Dendritic cell treated with granulocyte-macrophage colony-stimulating factor and Interleukin-4, amounts not matched to agents 40 ng/mL and 50 ng/mL, for 4 days (primary cell): Measurements from ENCODE around the gene IGFBP4.
A peak's percentile ranks its signal among the peaks of the same experiment; 100 is the strongest.

ENCODE experiments used
- H3K27ac Mint-ChIP-seq: one replicate; pipeline ENCODE4 v1.8.0; 2022; ENCODE audit warnings: mild to moderate bottlenecking, mixed read lengths
- H3K27me3 Mint-ChIP-seq: one replicate; pipeline ENCODE4 v1.8.0; 2022; ENCODE audit warnings: mild to moderate bottlenecking, mixed read lengths
- H3K36me3 Mint-ChIP-seq: one replicate; pipeline ENCODE4 v1.8.0; 2022; ENCODE audit warnings: low read depth, mixed read lengths
- H3K4me1 Mint-ChIP-seq: one replicate; pipeline ENCODE4 v1.8.0; 2022; ENCODE audit warnings: low read depth, mixed read lengths
- H3K4me3 Mint-ChIP-seq: one replicate; pipeline ENCODE4 v1.8.0; 2022; ENCODE audit warnings: mild to moderate bottlenecking, moderate library complexity, mixed read lengths
- H3K9me3 Mint-ChIP-seq: one replicate; pipeline ENCODE4 v1.8.0; 2022; ENCODE audit warnings: mixed read lengths
- intact Hi-C: fragments of 100-400 bp; cut with micrococcal nuclease; formaldehyde crosslinking; loops from one replicate; pipeline ENCODE4 v1.15.0; 2022

The IGFBP4 gene

DNA sequence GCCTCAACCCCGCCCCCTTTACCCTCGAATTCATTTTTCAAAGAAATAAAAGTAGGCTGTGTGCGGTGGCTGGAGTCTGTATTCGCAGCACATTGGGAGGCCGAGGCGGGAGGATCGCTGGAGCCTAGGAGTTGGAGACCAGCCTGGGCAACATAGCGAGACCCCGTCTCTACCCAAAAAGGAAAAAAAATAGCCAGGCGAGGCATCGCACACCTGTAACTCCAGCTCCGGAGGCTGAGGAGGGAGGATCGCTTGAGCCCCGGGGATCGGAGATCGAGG is 24.9 kb upstream of the IGFBP4 start:
- Mint-ChIP-seq H3K4me3 (peak overlapping the region; percentile 97), H3K4me1 (peaks cover 25% of the 10 kb centered on the region), H3K27ac (peak overlapping the region; percentile 73), H3K9me3 (no peaks in the 10 kb centered on the region), H3K36me3 (peaks cover 6% of the 10 kb centered on the region), H3K27me3 (no peaks in the 10 kb centered on the region)
- intact Hi-C loops, result loop anchor here (5.0 kb wide), 1 partner anchor 216 kb away; no protein-coding TSS in a partner anchor

DNA sequence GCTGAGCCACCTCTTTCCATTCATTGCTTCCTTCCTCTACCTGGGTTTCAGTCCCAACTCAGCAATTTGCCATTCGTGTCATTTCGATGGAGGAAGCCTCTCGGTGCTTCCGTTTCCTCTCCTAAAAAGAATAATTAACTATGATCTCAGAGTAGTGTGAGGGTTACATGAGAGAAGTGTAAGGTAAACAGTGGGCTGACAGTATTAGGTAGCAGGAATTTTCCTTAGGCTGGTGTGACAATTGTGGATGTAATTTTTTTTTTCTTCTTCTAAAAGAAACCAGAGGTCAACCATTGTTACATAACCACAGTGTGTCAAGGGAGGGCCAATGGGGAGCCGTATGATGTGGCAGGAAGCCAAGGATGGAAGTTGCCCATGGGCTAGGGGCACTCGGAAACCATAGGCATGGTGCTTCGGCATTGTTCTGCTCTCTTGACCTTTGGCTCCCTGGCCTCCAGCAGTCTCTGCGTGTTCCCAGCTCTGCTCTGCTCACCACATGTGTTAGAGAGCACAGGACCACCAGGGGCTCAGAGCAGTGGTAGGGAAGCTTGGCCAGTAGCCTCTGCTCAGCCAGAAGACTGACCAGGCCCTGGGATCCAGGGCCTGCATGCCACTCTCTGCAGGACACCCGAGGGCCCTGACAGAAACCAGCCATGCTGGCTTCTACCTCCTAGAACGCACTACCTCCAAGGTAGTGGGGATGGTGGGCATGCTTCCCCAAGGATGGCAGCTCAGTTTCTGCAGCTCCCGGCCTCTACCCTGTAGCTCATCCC is 23.5 kb upstream of the IGFBP4 start:
- no peak overlapping the region for H3K4me3 Mint-ChIP-seq
- no peak overlapping the region for H3K27ac Mint-ChIP-seq
- no peaks in the 10 kb centered on the region for H3K9me3 Mint-ChIP-seq
- H3K4me1 Mint-ChIP-seq, result peaks cover 30% of the 10 kb centered on the region
- peaks cover 6% of the 10 kb centered on the region for H3K36me3 Mint-ChIP-seq
- intact Hi-C loops, result loop anchor here (5.0 kb wide), 1 partner anchor 217 kb away; no protein-coding TSS in a partner anchor
- no peaks in the 10 kb centered on the region for H3K27me3 Mint-ChIP-seq

DNA sequence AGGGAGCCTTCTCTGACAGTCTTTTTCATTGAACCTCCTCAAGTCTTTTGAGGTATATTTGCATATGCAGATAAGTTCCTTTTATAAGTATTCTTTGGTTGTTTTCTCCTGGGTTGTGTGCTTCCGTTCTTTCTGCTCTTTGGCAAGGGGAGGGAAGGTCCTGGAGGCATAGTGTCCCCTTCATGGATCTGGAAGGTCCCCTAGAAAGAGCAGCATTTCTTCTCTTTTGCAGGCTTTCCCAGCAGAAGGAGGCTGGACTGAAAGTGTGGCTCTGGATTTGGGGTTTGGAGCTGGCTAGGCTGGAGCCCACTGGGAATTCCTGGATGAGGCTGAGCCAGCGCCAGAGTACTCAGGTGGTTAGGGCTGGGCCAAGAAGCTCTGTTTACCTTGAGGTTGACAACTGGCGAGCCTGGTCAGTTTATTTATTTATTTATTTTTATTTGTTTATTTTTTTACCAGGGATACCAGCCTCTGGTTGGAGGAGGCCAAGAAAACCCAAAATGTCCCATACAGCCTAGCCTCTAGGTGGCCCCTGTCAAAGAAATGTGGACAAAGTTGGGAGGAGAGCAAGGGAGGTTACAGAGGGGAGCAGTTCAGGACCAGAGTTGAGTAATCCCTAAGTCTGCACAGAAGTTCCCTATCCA is 20.1 kb upstream of the IGFBP4 start:
- intact Hi-C loops, result no loop called here
- Mint-ChIP-seq H3K9me3 (no peaks in the 10 kb centered on the region), H3K27me3 (no peaks in the 10 kb centered on the region), H3K27ac (no peak overlapping the region), H3K4me3 (no peak overlapping the region), H3K36me3 (no peaks in the 10 kb centered on the region), H3K4me1 (peaks cover 23% of the 10 kb centered on the region)

DNA sequence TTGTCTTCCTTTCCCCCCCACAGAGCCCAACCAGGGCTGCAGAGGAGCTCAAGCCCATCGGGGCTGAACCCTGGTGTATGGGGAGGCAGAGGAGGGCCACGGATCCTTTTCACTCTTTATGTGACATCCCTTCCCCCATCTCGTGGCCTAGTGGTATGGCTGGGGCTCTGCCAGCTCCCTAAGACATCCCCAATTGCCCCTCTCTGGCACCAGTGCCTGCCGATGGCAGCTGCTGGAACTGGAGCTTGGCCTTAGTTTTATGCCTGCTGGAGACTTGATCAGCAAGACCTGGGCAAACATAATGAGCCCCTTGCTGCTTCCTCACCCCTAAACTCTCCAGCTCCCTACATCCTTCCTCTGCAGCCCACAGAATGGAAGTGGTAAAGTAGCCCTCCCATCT is 17.5 kb upstream of the IGFBP4 start:
- H3K4me1 Mint-ChIP-seq, result peaks cover 14% of the 10 kb centered on the region
- intact Hi-C loops, result no loop called here

DNA sequence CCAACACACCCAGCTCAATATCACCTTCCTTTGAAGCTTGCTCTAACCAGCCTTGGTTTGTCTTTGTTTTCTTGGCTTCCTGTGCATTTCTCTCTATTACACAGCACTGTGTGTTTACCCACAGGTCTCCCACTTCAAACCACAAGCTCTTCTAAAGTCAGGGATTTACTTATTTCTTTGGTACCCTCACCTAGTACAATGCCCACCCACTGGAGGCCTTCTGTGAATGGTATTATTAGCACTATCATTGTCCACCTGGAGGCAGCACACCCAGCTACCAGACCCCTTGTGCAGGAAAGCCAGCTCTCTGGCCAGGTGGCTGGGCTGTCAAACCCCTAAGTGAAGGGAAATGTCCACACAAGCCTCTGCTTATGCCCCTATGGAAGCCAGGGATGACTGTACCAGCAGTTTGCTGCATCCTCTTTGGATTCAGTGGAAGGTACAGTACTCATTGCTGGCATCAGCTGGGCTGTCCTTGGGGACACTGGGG is 16.2 kb upstream of the IGFBP4 start:
- Mint-ChIP-seq H3K27me3 (no peaks in the 10 kb centered on the region), H3K36me3 (no peaks in the 10 kb centered on the region), H3K4me3 (no peak overlapping the region), H3K27ac (no peak overlapping the region), H3K9me3 (no peaks in the 10 kb centered on the region), H3K4me1 (peaks cover 14% of the 10 kb centered on the region)
- intact Hi-C loops, result no loop called here

More for the DNA sequence above, 17.5 kb upstream of the IGFBP4 start:
- Mint-ChIP-seq H3K9me3 (no peaks in the 10 kb centered on the region), H3K27me3 (no peaks in the 10 kb centered on the region), H3K27ac (no peak overlapping the region), H3K4me3 (no peak overlapping the region), H3K36me3 (no peaks in the 10 kb centered on the region)

DNA sequence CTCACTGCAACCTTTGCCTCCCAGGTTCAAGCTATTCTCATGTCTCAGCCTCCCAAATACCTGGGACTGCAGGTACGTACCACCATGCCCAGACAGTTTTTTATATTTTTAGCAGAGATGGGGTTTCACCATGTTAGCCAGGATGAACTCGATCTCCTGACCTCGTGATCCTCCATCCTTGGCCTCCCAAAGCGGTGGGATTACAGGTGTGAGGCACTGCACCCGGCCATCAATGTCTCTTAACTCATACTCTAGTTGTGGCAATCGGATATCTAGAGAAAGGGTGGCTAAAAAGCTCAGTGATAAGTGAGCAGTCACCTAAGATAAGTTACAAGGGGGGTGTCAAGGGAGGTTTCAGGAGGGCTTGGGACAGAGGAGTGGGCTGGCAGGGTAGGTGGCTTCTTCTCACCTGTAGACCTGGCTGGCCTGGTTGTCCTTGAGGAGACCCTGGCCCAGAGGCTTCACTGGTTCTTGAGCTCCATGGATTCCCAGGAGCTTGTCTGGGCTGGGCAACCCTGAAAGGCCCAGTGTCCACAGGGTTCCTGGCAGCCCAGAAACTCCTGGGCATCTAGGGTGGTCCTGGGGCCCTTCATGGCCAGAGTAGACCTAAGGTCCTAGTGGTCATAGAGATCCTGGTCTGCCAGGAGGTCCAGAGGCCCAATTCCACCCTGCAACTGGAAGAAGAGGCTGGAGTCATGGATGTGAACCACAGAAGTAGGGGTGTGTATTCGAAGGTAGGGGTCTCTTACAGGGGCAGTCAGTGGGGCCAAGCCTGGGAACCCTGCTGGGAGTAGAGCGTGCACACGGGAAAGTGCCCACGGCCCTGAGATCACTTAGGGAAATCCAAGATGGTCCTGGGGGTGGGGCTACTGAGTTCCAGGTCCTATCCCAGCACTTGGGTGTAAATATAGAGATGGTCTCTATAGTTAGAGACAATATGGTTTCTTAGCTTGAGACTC is 12.7 kb upstream of the IGFBP4 start:
- Mint-ChIP-seq H3K4me1 (no peaks in the 10 kb centered on the region), H3K9me3 (no peaks in the 10 kb centered on the region), H3K4me3 (no peak overlapping the region), H3K36me3 (no peaks in the 10 kb centered on the region), H3K27ac (no peak overlapping the region), H3K27me3 (no peaks in the 10 kb centered on the region)
- intact Hi-C loops, result no loop called here

DNA sequence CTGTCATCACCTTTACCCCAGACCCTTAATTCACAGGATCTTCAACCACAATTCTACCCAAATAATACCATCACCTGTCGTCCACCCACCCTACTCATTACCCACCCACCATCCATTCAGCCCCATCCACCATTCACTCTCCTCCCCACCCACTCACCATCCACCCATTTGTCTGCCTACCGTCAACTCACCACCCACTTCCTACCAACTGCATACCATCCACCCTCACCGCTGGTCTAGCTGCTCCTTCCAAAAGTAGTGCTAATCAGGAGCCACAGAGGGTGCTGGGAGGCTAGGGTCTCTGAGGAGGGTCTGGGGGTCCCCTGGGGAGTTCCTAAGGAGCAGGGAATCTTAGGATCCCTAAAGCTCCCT is 12.0 kb upstream of the IGFBP4 start:
- Mint-ChIP-seq H3K9me3 (no peaks in the 10 kb centered on the region), H3K36me3 (no peaks in the 10 kb centered on the region), H3K4me3 (no peak overlapping the region), H3K4me1 (peaks cover 2% of the 10 kb centered on the region), H3K27ac (no peak overlapping the region), H3K27me3 (no peaks in the 10 kb centered on the region)
- intact Hi-C loops, result no loop called here

DNA sequence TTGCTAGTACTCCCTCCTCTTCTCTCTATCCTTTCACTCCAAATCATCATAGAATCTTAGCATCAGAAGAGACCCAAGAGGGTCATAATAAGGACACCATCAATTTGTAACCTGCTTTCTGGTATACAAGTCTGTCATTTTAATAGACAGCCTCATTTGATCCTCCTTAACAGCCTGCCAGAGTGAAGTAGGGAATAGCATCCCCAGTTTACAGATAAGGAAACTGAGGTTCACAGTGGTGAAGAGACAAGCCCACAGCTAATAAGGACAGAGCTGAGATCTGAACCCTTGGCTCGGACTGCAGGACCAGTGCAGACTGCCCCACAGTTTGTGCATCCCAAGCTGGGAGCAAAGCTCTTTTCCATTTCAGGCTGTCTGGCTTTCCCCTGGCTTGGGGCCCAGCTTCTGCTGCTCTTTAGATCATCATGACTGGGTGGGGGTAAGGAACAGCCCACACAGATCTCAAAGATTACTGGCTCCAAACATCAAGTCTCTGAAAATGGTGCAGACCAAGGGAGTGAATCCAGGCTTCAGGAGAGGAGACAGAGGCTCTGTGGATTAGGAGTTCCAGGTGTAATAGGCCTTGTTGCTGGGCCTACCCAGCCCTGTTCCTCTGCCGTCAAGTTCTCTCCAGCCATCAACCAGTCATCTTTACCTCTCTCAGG is 10.3 kb upstream of the IGFBP4 start:
- Mint-ChIP-seq H3K4me3 (no peak overlapping the region), H3K36me3 (no peaks in the 10 kb centered on the region), H3K27ac (no peak overlapping the region), H3K4me1 (peaks cover 18% of the 10 kb centered on the region), H3K9me3 (no peaks in the 10 kb centered on the region), H3K27me3 (no peaks in the 10 kb centered on the region)
- intact Hi-C loops, result no loop called here

DNA sequence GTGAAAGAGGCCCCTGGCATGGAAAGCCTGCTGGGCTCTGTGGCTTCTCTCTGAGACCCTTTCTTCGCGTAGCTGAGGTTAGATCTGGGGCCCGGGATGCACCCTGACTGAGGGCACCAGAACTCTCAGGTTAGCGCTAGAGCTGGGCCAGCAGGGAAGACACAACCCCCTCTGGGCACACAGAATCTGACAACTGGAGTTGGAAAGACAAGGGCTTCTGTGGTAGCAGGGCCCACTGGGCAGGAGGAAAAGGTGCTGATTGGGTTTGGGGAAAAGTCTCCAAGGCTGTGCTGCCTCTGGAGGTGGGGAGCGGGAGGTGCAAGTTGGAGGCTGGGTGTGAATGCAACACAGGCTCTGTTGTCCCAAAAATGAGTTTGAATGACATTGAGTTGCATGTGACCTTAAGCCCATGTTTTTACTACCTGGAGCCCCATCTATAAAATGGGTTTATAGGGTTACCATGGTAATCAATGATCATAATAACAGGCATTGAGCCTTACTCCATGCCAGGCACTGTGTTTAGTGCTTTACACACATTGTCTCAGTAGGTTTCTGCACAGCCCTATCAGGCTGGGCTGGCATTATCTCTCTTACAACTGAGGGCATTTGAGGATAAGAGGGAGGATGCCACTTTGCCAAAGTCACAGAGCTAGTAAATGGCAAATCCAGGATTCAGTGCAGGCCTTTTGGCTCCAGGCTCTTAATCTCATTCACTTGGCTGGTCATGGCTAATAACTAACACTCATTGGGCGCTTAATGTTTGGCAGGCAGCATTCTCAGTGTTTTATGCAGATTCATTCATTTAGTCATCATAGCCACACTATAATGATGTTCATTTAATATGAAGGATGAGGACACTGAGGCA is 9.5 kb upstream of the IGFBP4 start:
- Mint-ChIP-seq H3K27ac (no peak overlapping the region), H3K27me3 (no peaks in the 10 kb centered on the region), H3K36me3 (no peaks in the 10 kb centered on the region), H3K4me1 (peaks cover 18% of the 10 kb centered on the region), H3K9me3 (no peaks in the 10 kb centered on the region), H3K4me3 (no peak overlapping the region)
- intact Hi-C loops, result no loop called here

DNA sequence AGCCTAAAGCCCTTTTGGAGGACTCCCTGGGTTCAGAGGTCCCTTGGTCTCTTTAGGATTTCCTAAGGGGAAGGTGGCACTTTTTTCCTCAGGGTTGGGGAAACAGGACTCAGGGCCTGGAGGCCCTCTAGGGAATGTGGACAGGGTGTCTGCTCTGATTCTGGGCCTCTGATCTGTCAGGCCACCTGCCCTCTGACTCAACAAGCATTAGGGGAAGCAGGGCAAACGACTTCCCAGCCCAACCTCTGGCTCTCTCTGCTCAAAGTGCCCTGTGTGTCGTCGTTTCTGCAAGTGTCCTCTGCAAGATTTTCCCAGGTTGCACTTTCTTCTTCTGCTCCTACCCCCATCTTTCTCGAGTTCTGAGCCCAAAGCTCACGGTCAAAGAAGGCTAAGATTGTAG is 6.6 kb upstream of the IGFBP4 start:
- intact Hi-C loops, result no loop called here
- peaks cover 12% of the 10 kb centered on the region for H3K27me3 Mint-ChIP-seq
- H3K9me3 Mint-ChIP-seq, result no peaks in the 10 kb centered on the region
- H3K36me3 Mint-ChIP-seq, result no peaks in the 10 kb centered on the region
- peaks cover 18% of the 10 kb centered on the region for H3K4me1 Mint-ChIP-seq
- no peak overlapping the region for H3K27ac Mint-ChIP-seq
- no peak overlapping the region for H3K4me3 Mint-ChIP-seq

DNA sequence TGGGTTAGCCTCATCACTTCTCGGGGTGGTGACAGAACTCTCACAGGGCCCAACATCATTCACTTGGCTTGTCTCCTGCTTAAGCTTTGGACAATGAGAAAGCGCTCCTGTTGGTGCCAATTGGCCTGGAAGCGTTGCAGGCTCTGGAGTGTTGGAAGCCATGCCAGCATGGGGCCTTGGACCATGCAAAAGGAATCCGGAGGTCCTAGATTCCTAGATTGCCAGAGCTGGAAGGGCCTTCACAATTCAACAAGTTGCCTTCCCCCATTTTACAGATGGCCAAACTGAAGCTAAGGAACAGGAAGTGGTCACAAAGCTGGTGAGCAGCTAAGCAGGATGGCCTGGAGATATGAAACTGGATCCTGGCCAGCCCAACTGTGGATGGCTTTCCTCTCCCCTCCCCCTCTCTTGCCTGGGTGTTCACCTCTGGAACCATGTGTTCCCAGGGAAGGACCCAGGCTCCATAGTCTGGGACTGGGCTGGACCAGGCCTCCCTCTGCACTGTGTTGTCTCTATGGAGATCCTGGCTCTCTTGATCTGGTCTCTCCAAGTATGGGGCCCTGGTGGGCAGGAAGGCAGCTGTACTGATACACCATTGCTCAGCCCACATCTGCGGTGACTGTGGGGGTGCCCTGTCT is 6.0 kb upstream of the IGFBP4 start:
- H3K9me3 Mint-ChIP-seq, result no peaks in the 10 kb centered on the region
- no peaks in the 10 kb centered on the region for H3K36me3 Mint-ChIP-seq
- no peak overlapping the region for H3K27ac Mint-ChIP-seq
- H3K4me1 Mint-ChIP-seq, result peaks cover 18% of the 10 kb centered on the region
- peaks cover 16% of the 10 kb centered on the region for H3K27me3 Mint-ChIP-seq
- no peak overlapping the region for H3K4me3 Mint-ChIP-seq
- intact Hi-C loops, result no loop called here

DNA sequence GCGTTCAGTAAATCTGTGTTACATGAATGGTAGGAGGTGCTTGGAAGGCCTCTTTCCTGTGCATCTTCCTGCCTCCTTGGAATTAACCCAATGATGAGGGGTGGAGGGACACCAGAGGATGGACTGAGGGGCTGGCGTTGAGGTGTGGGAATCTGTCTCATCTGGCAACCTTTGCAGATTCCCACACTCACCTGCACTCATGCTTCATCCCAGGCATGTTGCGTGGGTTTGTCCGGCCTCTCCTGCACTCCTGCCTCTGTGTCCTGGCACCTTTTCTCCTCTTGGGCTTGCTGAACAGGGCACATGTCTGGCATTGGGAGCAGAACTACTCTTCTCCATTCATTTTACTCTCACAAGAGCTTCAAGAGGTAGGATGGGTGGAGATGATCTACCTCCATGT is 3.1 kb upstream of the IGFBP4 start:
- no peak overlapping the region for H3K4me3 Mint-ChIP-seq
- peaks cover 38% of the 10 kb centered on the region for H3K4me1 Mint-ChIP-seq
- intact Hi-C loops, result loop anchor here (2.0 to 5.0 kb wide), 2 partner anchors 43 to 93 kb away; no protein-coding TSS in a partner anchor
- H3K9me3 Mint-ChIP-seq, result no peaks in the 10 kb centered on the region
- no peaks in the 10 kb centered on the region for H3K36me3 Mint-ChIP-seq
- peaks cover 35% of the 10 kb centered on the region for H3K27me3 Mint-ChIP-seq
- no peak overlapping the region for H3K27ac Mint-ChIP-seq
